Uterus (tissue), 2 donors: Measurements from ENCODE around the gene KRT31.

Source experiments
- CTCF ChIP-seq, 4 experiments: fragments of 200-600 bp in 2 of 4; fragments of 450-650 bp in 2 of 4; sonication (generic) in 2 of 4; IDR thresholded peaks; one replicate each; pipeline ENCODE4 v1.5.1; 2016 to 2019; ENCODE audit warnings: antibody characterized with exemption in 4 of 4, mild to moderate bottlenecking in 2 of 4, moderate library complexity in 1 of 4
- POLR2A ChIP-seq, 2 donors: fragments of 450-650 bp; IDR thresholded peaks; one replicate each; pipeline ENCODE4 v1.6.1; 2016; ENCODE audit warnings: antibody characterized with exemption in 2 of 2, mild to moderate bottlenecking in 1 of 2, moderate library complexity in 1 of 2

- no peak for TF ChIP-seq CTCF (IDR thresholded peaks at IDR 0.05)
- no peak for TF ChIP-seq POLR2A (IDR thresholded peaks at IDR 0.05)
Measured at GRCh38 chr17:41413982-41414381, 16.6 kb upstream of the KRT31 start.
